Activated CD4-positive, alpha-beta T cell treated with anti-CD3 and anti-CD28 coated beads for 24 hours (primary cell): ENCODE results near the gene ZNF654.
A peak's percentile ranks its signal among the peaks of the same experiment; 100 is the strongest.
"Not testable (repeated sequence)": the region's sequence is repeated elsewhere in the genome, so short reads cannot be mapped to it uniquely, and the experiment has no call there.

Experiments used
- DNase-seq, 2 donors: peaks; one replicate each; pipeline ENCODE4 v3.0.0-alpha.2; 2020; ENCODE audit warnings: low read depth in 2 of 2

ZNF654 gene

DNA sequence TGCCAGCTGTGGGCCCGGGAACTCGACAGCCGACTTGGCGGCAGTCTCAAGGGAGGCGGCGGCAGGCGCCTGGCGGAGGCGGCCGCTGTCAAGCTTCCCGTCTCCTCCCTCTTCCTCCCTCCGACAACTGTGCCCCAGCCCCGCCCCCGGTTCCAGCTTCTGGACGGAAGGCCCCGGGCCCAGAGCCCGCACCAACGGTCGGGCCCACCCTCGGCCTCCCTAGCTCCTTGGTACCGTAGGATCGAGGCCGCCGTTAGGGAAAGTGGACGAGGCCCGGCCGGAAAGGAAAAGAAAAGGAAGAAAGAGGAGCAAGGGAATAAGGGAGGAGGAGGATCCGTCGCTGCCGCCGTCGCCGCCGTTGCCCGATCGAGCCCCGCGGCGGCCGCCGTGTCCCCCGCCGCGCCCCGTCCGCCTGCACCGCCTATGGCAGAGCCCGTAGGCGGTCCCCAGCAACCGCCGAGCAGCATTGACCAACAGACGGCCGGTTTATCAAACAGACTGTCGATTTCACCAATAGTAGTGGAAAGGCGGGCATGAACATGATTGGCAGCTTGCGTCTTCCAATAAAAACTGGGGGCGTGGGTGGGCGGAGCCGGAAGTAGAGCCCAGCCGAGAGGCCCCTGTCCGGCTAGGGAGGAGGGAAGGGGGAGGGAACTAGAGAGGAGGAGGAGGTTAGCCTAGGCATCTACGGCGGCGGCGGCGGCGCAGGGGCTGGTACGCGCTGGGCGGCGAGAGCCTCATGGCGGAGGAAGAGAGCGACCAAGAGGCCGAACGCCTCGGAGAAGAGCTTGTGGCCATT, at the start of gene ZNF654, which contains the start of gene CGGBP1:
Gene ZNF654, plus strand, starts transcription at position 675 of the 799 bp plus-strand sequence. Its CDS starts 65 bp downstream, at position 740.
Gene CGGBP1, minus strand, starts transcription at position 425 of the 799 bp plus-strand sequence. CDS start 3,029 bp downstream, outside the sequence.
- peak; percentile 94 to 99 for DNase-seq

DNA sequence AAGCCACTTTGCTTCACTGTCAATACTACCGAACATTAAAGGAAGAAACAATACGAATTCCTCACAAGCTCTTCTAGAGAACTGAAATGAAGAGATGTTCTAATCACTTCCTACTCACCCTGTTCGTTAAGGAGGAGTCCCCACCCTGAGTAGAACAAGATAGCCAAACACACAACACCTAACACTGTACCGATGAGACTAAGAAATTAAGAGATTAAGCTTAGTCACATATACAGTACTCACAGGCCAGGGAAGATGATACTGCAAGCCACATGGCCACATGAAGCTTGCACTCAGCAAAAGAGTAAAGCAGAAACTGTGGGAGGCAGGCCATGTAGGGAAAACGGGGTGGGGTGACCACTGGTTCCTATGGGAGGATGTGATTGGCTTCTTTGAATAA, 48.2 kb upstream of the ZNF654 start:
- DNase-seq: no peak

DNA sequence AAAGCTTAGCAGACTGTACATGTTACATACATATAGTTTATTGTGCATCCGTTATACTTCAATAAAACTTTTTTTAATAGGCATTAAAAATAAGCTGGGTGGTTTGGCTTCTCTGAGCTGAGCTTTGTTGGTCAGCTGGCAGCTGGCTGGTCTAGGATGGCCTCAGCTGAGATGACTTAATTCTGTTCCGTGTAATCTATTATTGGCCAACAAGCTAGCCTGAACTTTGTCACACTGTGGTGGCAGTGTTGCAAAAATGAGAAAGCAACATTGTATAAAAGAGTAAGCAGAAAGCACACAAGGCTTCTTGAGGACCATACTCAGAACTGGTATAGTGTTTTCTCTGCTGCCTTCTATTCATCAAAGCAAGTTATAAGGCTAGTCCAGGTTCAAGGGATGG, 45.5 kb upstream of the ZNF654 start:
- no peak for DNase-seq

DNA sequence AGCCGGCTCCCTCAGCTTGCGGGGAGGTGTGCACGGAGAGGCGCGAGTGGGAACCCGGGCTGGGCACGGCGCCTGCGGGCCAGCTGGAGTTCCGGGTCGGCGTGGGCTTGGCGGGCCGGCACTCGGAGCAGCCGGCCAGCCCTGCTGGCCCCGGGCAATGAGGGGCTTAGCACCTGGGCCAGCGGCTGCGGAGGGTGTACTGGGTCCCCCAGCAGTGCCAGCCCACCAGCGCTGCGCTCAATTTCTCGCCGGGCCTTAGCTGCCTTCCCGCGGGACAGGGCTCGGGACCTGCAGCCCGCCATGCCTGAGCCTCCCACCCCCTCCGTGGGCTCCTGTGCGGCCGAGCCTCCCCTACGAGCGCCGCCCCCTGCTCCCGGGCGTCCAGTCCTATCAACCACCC, 43.4 kb upstream of the ZNF654 start:
- DNase-seq: not testable (repeated sequence)

DNA sequence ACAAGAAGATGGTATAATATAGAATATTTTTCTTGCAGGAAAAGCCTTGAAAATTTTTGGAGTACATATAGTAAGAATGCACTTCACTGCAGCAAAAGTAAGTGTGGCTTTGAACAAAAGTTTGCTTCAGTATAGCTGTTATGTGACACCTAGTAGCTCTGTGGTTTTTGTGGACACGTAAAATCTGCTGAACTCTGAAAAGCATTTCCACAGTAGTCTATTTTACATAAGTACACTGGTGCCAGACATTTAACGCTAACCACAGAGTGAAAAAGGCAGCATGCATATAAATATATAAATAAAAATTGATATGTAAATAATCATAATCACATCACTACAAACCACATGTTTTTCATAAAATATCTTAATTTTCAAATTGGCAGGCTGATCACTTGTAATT, 40.0 kb upstream of the ZNF654 start:
- DNase-seq: no peak

DNA sequence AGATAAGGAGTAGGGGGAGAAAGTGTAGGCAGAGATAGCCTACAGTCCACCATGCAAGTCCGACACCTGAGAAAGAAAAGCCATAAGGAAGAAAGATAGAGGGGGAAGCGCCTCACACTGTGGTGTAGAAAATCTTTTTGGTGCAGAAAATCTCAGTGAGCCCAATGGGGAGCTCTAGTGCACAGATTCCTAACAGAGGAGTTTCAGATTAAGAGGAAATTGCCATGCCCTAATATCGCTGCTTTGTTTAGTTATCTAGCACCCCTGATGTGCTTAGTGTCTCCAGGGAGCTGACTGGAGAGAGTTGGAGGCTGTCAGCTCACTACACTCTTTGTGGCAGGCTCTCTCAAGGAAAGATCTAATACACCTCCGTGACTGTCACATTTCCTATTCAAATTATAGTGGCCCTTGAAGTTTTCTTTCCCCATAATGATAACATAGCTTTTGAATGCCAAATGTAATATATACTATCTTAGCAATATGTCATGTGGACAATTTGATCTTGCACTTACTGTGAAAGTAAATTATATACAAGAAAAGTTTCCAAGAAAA, 34.0 kb upstream of the ZNF654 start:
- no peak for DNase-seq

DNA sequence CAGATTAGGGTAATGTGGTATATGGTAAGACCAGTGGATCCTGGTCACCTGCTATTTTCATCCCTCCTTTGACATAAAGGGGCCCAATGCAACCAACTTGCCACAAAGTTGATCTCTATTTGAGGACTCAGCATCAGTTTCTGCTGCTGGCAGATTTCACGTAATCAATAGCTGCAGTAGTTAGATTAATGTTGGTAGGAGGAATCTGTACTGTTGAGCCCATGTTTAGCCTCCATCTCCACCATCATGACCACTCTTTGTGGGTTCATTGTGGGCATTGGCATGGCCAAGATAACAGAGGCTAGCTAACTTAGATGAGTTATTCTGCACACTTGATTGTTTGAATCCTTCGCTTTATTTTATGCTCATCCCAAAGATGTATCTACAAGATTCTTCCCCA, 30.2 kb upstream of the ZNF654 start:
- no peak for DNase-seq

DNA sequence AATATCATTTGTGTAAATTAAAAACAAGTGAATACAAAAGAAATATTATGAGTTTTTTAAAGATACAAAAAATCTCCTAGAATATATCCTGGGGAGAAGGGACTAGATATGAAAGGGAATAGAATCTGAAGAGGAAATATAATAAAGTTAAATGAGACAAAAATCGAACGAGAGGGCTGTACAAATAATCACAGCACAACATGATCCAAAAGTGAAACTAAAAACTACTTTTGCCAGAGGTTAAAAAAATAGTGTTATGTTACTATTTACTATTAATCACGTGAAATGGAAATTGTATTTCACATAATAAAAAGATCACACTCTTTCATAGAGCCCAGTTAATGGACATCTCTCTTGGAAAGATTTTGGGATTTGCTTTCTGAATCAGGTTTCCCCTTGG, 28.8 kb upstream of the ZNF654 start:
- DNase-seq: no peak

DNA sequence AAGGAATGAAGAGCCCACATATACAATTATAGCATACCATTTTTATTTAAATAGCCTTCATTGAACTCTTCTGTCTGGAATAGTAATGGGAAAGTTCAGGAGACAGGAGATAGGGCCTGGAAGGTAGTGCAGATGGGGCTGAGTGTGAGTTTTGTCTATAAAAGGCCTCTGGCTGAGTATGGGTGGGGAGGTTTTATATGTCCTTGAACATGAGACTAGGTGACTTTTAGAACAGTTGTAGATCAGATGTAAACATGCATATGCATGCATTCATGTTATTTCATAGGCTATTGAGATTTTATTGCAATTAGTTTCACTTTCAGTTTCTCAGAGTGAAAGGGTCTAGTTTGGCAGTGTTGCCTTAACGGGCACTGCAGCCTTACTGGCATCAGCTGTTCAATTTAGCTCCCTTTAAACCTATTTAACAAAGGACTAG, 27.4 kb upstream of the ZNF654 start:
- no peak for DNase-seq

DNA sequence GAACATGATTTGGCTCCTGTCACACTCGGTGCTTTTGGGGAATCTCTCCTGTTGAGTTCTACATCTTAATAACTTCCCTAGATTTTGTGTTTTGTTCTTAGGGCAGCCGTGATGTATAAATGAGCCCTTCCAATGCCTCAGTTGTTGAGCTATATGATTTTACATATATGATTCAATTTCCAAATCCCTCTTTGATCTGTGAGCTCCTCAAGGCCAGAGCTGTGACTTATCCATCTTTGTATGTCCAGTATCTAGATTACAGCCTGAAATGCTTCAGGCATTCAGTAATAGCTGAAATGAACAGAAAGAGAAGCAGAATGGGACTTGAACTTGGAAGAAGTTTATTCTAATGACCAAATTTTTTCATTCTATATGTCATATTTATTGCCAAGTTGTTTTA, 26.8 kb upstream of the ZNF654 start:
- DNase-seq: no peak

DNA sequence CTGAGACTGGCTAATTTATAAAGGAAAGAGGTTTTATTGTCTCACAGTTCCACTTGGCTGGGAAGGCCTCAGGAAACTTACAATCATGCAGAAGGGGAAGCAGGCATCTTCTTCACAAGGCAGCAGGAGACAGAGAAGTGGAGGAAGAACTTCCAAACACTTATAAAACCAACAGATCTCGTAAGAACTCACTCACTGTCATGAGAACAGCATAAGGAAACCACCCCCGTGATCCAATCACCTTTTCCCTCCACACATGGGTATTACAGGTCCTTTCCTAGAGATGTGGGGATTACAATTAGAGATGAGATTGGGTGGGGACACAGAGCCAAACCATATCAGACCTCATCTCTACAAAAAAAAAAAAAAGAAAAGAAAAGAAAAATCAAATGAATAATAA, 26.0 kb upstream of the ZNF654 start:
- DNase-seq: no peak

DNA sequence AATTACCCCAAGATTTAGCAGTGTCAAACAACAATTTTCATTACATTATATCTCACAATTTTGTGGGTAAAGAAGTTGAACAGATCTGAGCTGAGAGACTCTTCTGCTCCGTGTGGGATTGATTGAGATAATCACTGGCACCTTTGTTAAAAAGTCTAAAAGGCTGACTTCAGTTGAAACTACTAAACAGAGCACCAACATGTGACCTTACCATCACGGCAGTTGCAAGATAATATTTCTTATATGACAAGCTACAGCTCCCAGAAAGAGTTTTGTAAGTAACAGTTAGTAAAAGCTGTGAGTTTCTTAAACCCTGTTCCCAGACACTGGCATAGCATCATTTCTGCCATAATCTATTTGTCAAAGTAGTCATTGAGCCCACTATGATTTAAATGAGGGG, 25.2 kb upstream of the ZNF654 start:
- no peak for DNase-seq

DNA sequence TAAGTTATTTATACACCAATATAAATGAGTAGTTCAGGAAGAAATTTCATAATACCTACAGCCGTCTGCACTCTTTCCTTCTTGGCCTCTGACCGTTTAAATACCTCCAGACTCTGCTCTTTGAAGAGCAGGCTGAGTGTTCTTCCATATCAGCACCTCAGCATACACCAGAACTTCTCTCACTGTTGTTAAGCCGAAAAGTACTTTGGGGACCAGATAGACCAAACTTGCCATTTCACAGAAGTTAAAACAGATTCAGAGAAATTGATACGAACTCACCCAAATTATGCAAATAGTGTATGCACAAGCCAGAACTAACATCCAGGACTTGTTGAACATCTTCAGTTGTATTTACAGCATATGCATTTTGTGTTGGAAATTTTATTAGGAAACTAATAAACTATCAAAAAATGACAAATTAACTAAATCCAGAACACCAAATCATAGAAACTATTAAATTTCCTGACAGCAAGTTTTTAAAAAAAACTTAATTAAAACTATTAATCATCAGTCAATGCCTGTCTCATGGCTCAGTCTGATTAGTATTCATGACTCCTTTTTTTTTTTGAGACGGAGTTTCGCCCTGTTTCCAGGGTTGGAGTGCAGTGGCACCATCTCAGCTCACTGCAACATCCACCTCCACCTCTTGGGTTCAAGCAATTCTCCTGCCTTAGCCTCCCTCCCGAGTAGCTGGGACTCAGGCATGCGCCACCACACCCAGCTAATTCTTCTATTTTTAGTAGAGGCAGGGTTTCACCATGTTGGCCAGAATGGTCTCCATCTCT, 24.4 kb upstream of the ZNF654 start:
- no peak for DNase-seq

DNA sequence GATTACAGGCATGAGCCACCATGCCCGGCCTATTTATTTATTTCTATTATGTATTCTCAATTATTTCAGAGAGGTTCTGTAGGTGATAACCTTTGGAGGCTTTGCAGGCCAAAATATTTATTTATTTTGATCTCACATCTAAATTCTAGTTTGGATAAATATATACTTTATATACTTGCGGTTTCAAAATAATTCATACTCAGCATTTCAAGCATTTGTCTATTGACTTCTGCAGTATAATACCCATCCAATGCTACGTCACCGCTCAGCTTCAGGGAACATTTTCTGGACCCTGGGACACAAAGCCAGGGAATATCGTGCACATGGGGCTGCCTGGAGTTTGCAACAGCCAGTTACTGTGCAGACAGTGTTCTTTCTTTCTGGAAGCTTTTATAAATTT, 22.8 kb upstream of the ZNF654 start:
- no peak for DNase-seq

DNA sequence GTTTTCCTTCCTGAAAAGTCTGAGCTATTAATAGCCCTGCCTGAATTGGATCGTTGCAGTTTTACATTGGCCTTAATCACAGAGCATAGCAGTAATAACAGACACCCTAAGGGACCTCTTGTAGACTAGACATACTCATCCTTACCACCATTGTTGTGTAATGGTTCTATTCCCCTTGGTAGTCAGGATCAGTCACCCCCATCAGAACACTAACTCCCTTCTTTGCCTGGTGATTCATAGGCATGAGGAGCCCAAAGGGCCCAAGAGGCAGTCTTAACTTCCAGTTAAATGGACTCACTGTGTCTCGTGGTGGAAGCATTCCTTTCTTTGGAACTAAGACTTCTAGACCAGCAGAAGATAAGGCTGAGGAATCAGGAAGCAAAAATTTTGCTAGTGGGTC, 20.5 kb upstream of the ZNF654 start:
- DNase-seq: no peak

DNA sequence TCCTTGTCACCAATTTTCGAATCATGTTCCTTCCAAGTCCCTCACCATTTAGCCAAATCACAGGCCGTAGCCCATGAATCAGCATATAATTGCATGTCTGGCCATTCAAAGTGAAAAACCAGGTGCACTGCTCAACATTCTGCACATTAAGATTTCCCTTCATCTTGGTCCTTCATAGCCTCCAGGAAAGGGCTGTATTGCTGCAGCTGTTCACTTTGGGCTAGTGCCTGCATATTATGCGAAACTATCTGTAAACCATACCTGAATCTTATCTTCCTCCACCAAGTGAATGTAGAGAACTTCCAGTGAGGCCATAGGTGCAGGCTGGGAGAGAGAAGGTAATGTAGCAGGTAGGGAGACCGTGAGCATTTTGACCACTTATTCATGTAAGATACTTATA, 18.5 kb upstream of the ZNF654 start:
- DNase-seq: no peak

DNA sequence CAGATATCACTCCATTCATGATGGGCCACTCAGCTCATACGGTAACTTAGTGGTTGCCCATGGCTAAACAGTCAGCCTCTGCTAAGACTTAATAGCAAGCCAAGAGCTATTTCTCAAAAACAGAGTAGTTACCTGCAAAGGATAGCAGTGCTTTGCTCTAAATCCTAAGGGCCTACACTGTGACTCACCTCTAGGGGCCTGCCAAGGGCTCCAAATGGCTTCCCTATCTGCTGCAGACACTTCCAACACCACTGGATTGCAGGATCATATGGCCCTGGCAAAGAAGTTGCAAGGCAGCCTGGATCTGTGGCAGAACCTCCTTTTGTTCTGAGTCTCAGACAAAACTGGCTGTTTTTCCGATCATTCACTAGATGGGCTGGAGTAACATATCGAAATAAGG, 18.1 kb upstream of the ZNF654 start:
- DNase-seq: no peak

DNA sequence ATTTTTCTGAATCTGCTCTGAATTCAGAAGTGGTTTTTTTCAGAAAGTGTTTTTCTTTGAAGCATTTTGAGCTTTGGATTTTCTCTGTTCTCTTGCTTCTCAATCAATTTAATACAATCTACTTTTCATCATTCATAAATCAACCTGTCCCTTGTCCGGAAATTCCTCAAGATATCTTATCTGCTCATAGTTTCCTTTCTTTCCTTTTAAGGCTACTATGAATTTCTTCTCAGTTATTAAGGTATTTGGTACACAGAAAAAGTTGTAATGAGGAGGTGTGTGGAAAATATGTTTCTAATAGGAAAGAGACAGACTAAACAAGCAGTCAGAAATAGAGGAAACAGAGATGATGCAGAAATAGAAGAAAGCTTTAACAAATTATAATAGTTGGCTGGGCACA, 14.6 kb upstream of the ZNF654 start:
- no peak for DNase-seq

DNA sequence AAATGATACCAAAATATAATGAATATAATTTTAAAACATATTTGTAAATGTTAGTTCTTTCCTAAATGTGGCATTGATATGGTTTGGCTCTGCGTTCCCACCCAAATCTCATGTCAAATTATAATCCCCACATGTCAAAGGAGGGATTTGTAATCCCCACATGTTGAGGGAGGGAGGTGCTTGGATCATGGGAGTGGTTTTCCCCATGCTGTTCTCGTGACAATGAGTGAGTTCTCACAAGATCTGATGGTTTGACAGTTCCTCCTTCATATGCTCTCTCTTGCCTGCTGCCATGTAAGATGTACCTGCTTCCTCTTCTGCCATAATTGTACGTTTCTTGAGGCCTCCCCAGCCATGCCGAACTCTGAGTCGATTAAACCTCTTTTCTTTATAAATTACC, 12.3 kb upstream of the ZNF654 start:
- no peak for DNase-seq

DNA sequence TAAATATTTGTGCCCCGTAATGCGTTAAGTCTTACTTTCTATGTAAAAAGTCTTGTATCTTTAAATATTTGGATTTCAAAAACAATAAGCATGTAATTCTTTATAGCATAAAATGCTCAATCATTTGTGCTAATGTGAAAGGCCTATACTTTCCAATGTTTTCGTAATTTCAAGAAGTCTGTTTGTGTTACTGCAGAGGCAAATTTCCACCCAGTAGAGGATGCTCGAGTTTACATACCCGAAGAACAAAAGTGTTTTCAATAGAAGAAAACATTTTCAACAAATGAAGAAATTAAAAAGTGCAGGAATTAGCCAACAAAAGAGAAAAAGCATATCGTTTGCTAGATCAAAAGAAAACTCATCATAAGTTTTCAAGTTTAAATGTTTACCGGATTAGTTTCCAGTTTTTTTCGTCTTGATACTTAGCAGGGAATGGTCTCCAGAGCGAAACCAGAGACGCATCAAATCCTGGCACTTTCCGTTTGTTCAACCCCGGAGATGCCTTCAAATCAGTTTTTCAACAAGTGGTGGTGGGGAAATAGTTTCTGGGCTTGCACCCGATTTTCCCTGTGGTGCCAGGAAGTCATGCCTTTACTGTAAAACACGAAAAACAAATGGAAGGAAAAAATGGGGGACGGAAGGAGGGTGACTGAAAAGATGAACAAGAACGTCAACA, 1.3 kb upstream of the ZNF654 start:
- DNase-seq: no peak

DNA sequence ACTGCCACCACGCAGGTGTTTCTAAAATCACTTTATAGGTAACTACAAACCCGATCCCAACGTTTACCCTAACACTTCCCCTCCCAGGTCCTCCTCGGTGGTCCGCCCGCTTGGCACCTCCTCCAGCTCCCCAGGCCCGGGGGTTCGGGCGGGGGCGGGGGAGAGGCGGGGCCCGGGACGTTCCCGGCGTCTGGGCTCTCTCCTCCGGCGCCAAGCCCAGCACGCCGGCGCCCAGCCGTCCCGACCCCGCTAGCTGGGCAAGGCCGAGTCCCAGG, 812 bp upstream of the ZNF654 start:
- no peak for DNase-seq

DNA sequence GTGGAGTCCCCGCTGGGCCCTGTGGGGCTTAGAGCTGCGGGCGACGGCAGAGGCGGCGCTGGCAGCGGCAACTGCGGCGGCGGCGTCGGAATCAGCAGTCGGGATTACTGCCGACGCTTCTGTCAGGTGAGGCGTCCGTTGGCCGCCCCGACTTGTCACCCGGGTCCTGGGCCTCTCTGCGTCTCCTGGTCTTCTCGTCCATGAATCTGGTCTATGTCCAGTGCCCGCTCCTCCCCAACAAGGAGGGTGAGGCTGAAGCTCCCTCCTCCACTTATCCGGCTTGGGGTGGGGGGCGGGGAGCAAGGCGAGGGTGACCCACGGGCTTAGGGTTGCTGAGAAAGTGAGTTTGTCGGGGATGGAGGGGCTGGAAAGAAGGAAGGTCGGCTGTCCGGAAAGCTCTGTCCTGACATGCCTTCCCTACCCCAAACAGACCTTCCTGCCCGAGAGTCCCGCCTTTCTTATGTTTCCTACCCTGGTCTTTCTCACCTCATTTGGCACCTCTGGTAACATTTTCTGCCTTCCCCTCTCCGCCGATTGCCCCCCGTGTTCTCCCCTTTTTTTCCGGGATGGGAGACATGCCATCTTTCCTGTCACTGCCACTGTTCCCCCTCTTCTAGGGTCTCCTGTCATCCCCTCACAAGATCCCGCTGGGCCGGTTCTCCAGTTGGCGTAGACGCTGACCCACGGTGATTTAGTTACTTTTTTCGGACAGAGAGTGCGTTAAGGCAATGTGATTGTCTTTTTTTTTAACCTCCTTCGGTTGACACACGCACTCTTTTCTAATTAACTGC, 520 bp downstream of the ZNF654 start:
- DNase-seq: no peak
